Smooth muscle cell of the brain vasculature (primary cell): ENCODE results near the gene DCLK1.
"Not testable (repeated sequence)": the region's sequence is repeated elsewhere in the genome, so short reads cannot be mapped to it uniquely, and the experiment has no call there.

Experiments used
- DNase-seq: peaks from one replicate; pipeline ENCODE4 v3.0.0-alpha.2; 2012; ENCODE audit warnings: low read depth, low spot score

DCLK1 gene

GRCh38 chr13:36088001-36088400 is 43.2 kb downstream of the DCLK1 start:
- no peak for DNase-seq

- no peak for DNase-seq
Observed at GRCh38 chr13:36086117-36086516, 45.1 kb downstream of the DCLK1 start.

GRCh38 chr13:36084131-36084530 is 47.1 kb downstream of the DCLK1 start:
- DNase-seq, result no peak

- DNase-seq, result no peak
Observed at GRCh38 chr13:36082806-36083205, 48.4 kb downstream of the DCLK1 start.

- DNase-seq, result no peak
Observed at GRCh38 chr13:36082396-36082795, 48.8 kb downstream of the DCLK1 start.

- DNase-seq, result no peak
Observed at GRCh38 chr13:36076211-36076610, 55.0 kb downstream of the DCLK1 start.

DNA sequence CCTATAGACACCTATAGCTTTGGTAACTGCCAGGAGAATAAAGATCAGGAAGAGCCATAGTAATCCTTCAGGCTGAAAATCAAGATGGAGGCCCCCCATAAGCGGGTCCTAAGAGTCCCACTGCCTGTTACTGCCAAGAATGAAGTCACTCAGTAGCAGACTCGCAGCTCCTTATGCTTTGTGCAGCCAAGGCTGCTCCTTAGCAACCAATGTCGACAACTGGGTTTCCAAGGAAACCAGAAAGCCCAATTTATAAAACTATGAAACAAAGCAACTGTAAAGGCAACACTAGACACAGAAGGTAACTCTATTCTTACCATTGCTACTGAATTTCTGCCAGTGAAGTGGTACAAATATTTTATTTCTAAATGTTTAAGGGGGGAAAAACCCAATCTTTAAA is 56.5 kb downstream of the DCLK1 start:
- DNase-seq, result no peak

- DNase-seq, result no peak
Observed at GRCh38 chr13:36072152-36072935, 58.8 kb downstream of the DCLK1 start.

DNA sequence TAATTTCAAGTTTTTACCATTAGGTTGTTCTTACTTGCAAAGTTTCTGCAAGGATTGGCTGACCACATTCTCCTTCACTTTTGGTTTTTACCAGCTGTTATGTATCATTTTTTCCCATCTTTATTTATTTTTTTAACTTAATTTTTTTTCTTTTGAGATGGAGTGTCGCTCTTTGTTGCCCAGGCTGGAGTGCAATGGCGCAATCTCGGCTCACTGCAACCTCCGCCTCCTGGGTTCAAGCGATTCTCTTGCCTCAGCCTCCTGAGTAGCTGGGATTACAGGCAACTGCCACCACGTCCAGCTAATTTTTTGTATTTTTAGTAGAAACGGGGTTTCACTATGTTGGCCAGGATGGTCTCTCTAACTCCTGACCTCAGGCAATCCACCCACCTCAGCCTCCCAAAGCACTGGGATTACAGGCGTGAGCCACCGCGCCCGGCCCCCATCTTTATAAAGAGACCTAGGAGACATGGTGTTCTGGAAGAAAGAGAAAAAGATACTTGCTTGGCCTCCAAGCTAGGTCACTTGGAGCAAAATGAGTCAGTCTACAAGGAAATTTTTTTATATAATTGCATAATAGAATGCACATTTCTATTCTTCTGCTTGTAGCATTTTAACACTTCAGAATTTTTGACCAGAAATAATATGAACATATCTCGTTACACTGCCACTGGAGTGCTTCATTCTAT is 60.5 kb downstream of the DCLK1 start:
- DNase-seq, result not testable (repeated sequence)

GRCh38 chr13:36069881-36070366 is 61.3 kb downstream of the DCLK1 start:
- DNase-seq, result no peak

- no peak for DNase-seq
Observed at GRCh38 chr13:36068991-36069390, 62.2 kb downstream of the DCLK1 start.

GRCh38 chr13:36068566-36068965 is 62.6 kb downstream of the DCLK1 start:
- no peak for DNase-seq

DNA sequence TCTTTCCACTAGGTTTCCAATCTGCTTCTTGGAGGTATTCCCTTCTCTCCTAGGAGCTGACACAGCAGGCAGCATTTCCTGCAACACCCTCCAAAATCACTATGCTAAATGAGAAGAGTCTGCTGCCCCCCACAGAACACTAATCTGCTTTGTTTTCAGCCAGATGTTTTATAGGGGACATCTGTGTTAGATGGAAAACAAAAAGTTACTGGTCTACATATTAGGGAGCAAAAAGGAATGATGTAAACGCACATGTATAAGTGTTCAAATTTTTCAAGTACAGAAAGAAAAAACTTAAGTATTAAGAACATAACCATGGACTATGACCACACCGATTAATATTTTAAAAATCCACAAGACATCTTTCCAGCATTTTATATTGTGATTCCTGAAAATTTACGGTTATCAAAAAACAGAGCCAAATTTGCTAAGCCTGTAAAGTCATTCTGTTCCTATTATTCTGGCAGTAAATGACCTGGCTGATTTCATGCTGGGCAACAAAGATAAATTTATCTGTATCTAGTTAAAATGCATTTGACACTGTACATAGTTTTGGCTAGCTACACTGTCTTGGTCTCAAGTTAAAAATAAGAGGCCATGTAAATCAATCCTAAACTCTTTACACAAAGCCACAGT is 63.3 kb downstream of the DCLK1 start:
- DNase-seq, result no peak

DNA sequence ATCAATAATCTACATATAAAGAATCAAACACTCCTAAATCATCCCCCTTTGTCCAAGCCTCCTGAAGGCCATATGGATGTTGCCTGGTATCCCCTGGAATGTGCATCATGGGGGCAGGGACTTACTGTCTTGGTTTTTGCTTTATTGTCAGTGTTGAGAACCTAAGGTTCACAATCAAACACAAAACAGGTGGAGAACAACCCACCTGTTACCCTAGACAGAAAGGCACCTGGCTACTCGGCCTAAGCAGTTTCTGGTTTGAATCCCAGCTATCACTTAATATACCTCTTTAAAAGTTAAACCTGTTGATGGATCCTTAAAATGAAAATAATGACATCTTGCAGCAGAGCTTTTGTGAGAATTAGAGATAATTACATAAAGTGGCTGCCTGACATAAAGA is 68.9 kb downstream of the DCLK1 start:
- DNase-seq, result no peak

- no peak for DNase-seq
Observed at GRCh38 chr13:36061621-36062020, 69.6 kb downstream of the DCLK1 start.

- DNase-seq, result no peak
Observed at GRCh38 chr13:36061054-36061453, 70.1 kb downstream of the DCLK1 start.

GRCh38 chr13:36059321-36059720 is 71.9 kb downstream of the DCLK1 start:
- no peak for DNase-seq

DNA sequence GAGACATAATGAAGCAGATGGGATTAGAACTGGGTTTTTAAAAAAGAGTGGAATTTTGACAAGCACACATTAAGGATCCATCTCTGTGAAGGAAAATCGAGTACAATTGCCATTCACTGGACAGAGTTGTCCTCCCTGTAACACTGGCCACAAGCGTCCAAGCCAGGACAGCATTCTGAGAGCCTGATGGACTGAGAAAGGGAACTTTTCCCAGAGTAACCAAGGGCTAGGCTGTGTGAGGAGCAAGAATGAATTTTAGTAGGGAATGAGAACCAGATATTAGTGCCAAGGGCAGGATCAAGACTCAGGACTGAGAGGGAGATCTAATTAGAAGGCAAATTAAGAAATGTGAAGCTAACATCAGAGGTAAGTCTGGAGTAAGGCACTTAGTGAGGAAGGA is 73.1 kb downstream of the DCLK1 start:
- no peak for DNase-seq

DNA sequence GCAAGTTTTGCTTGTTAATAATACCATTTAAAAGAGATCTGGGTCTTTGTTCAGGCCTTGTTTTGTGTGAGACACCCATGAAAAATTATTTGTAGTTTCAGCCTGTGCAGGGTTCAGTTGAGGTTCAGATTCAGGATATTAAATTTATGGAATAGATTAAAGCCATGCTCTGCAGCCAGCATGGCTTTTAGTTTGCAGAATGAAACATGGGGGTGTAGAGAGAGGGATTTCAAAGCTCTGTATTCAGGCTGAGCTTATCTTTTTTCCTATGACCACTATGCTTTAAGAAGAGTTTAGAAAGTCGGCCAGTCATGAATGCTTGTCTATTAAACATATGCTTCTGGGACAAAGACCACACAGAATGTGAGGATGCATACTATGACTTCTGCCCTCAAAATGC is 73.6 kb downstream of the DCLK1 start:
- no peak for DNase-seq

GRCh38 chr13:36057041-36057440 is 74.1 kb downstream of the DCLK1 start:
- no peak for DNase-seq

- DNase-seq, result no peak
Observed at GRCh38 chr13:36055366-36055765, 75.8 kb downstream of the DCLK1 start.

- DNase-seq, result no peak
Observed at GRCh38 chr13:36054041-36054440, 77.1 kb downstream of the DCLK1 start.

DNA sequence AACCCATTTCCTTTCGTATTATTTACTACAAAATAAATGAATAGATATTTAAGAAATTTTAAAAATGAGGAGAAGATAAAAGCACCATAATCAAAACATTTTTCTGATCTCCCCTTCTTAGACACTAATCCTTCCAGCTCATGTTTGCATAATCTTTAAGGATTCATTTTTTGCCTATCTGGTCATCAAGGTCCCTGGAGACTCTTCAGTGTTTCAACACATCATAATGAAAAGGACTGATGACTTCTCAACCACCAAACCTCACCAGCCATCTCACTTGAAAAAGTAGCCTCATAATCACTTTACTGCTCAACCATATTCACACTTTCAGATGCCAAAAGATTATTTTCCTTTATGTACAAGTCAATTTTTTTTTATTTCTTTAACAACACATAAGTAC is 80.1 kb downstream of the DCLK1 start:
- DNase-seq, result no peak
